SK-N-SH (cell line): Measurements from ENCODE around the gene IL12B. TPM values are rescaled to one million over a fixed set of nuclear protein-coding genes. Genes with fewer than 3 reads are reported as not detected.

Experiments used
- CTCF ChIA-PET: fragments of 300-600, 350-600 bp; formaldehyde crosslinking; extraction: SDS; loops from one replicate; lab custom pipeline; 2021; lab: Yijun Ruan, JAX
- POLR2A ChIA-PET: fragments of 350-600 bp; sonication (Branson Sonifier 250); formaldehyde crosslinking; extraction: SDS; loops from one replicate; lab custom pipeline; 2020; ENCODE audit warnings: antibody characterized with exemption, inconsistent platforms; lab: Yijun Ruan, JAX
- DNase-seq: peaks from one replicate; pipeline ENCODE4 v3.0.0; 2012
- H2AFZ ChIP-seq: fragments of 200-600 bp; sonication (generic); 2 replicates; pipeline ENCODE4 v1.8.1; 2016; ENCODE audit warnings: antibody characterized with exemption, mild to moderate bottlenecking, low read depth
- H3F3A ChIP-seq: fragments of 200-600 bp; sonication (generic); replicated peaks from 2 replicates; pipeline ENCODE3; 2016; ENCODE audit warnings: antibody characterized with exemption, mild to moderate bottlenecking; ENCODE audit not compliant: insufficient read depth
- H3K27ac ChIP-seq, 2 experiments: fragments of 200-500 bp in 1 of 2; fragments of 200-600 bp in 1 of 2; sonication (Bioruptor generic) in 1 of 2; sonication (generic), shearing (Covaris generic) in 1 of 2; 2 replicates each; pipeline versions ENCODE4 v1.5.1 to v1.6.1; 2014 to 2016; ENCODE audit warnings: low read depth in 2 of 2, inconsistent platforms in 1 of 2, low read length in 1 of 2, mild to moderate bottlenecking in 1 of 2, mixed read lengths in 1 of 2
- H3K27me3 ChIP-seq: fragments of 200-600 bp; sonication (generic), shearing (Covaris generic); 2 replicates; pipeline ENCODE4 v1.6.1; 2016; ENCODE audit warnings: mixed run types; ENCODE audit not compliant: insufficient read depth
- H3K36me3 ChIP-seq, 2 experiments: fragments of 200-500 bp in 1 of 2; fragments of 200-600 bp in 1 of 2; sonication (Bioruptor generic) in 1 of 2; sonication (generic) in 1 of 2; replicated peaks in 1 of 2; 2 replicates each; pipeline versions ENCODE3 to v1.5.1; 2014 to 2016; ENCODE audit warnings: low read length in 1 of 2, mild to moderate bottlenecking in 1 of 2; ENCODE audit not compliant: insufficient read depth in 2 of 2, control insufficient read depth in 1 of 2
- H3K4me1 ChIP-seq, 2 experiments: fragments of 200-500 bp in 1 of 2; fragments of 200-600 bp in 1 of 2; sonication (Bioruptor generic) in 1 of 2; sonication (generic), shearing (Covaris generic) in 1 of 2; 2 replicates each; pipeline versions ENCODE4 v1.5.1 to v1.6.1; 2014 to 2016; ENCODE audit warnings: low read depth in 1 of 2, low read length in 1 of 2, mixed run types in 1 of 2; ENCODE audit not compliant: insufficient read depth in 2 of 2, control insufficient read depth in 1 of 2
- H3K4me2 ChIP-seq: fragments of 200-600 bp; sonication (generic), shearing (Covaris generic); 2 replicates; pipeline ENCODE4 v1.6.1; 2017; ENCODE audit warnings: mixed run types
- H3K4me3 ChIP-seq, 2 experiments: fragments of 200-500 bp in 1 of 2; fragments of 200-600 bp in 1 of 2; sonication (Bioruptor generic) in 1 of 2; sonication (generic), shearing (Covaris generic) in 1 of 2; 2 replicates each; pipeline versions ENCODE4 v1.5.1 to v1.8.1; 2014 to 2016; ENCODE audit warnings: low read depth in 2 of 2, inconsistent platforms in 1 of 2, low read length in 1 of 2, mild to moderate bottlenecking in 1 of 2, mixed read lengths in 1 of 2, moderate library complexity in 1 of 2
- H3K79me2 ChIP-seq: fragments of 200-600 bp; sonication (generic); 2 replicates; pipeline ENCODE4 v1.8.1; 2017; ENCODE audit warnings: mild to moderate bottlenecking; ENCODE audit not compliant: insufficient read depth
- H3K9ac ChIP-seq: fragments of 200-600 bp; sonication (generic); 2 replicates; pipeline ENCODE4 v1.6.1; 2017; ENCODE audit warnings: mixed run types
- H3K9me2 ChIP-seq: fragments of 200-600 bp; sonication (generic); 2 replicates; pipeline ENCODE4 v1.6.1; 2017; ENCODE audit warnings: mixed run types
- H3K9me3 ChIP-seq: fragments of 200-600 bp; sonication (generic); 2 replicates; pipeline ENCODE4 v1.6.1; 2017; ENCODE audit warnings: mixed run types, mild to moderate bottlenecking, moderate library complexity
- H4K20me1 ChIP-seq: fragments of 200-600 bp; sonication (generic); 2 replicates; pipeline ENCODE4 v1.6.1; 2017; ENCODE audit warnings: mild to moderate bottlenecking, mixed run types; ENCODE audit not compliant: insufficient read depth
- CTCF ChIP-seq: fragments of 200-600 bp; sonication (generic); IDR thresholded peaks from 2 replicates; pipeline ENCODE4 v1.6.1; 2017; ENCODE audit warnings: antibody characterized with exemption, mild to moderate bottlenecking, moderate library complexity
- EP300 ChIP-seq, 2 experiments: IDR thresholded peaks; 2 replicates each; pipeline versions ENCODE4 v1.4.0 to v1.6.1; 2012; ENCODE audit warnings: borderline replicate concordance in 1 of 2, low read depth in 1 of 2, low read length in 1 of 2
- EZH2phosphoT487 ChIP-seq: fragments of 200-600 bp; sonication (generic); IDR thresholded peaks from 2 replicates; pipeline ENCODE4 v1.6.1; 2017; ENCODE audit warnings: low read depth, mixed run types, mild to moderate bottlenecking, antibody characterized with exemption, moderate library complexity, borderline replicate concordance
- FOSL2 ChIP-seq: IDR thresholded peaks from 2 replicates; pipeline ENCODE4 v1.4.0; 2012; ENCODE audit warnings: low read depth, mild to moderate bottlenecking, moderate library complexity, borderline replicate concordance
- GABPA ChIP-seq: IDR thresholded peaks from 2 replicates; pipeline ENCODE4 v1.4.0; 2012; ENCODE audit warnings: low read depth, mild to moderate bottlenecking
- GATA2 ChIP-seq: sonication (generic); formaldehyde crosslinking; IDR thresholded peaks from 2 replicates; pipeline ENCODE4 v1.5.0; 2020; ENCODE audit warnings: mild to moderate bottlenecking, missing genetic modification reagents
- IRF3 ChIP-seq: fragments of 150-350 bp; IDR thresholded peaks from 2 replicates; pipeline ENCODE4 v1.6.1; 2016; ENCODE audit warnings: mild to moderate bottlenecking, low read depth, low read length
- JUND ChIP-seq: IDR thresholded peaks from 2 replicates; pipeline ENCODE4 v1.4.0; 2012
- NRF1 ChIP-seq: IDR thresholded peaks from 2 replicates; pipeline ENCODE4 v1.6.1; 2012; ENCODE audit warnings: low read depth, mild to moderate bottlenecking, low read length
- PBX3 ChIP-seq: IDR thresholded peaks from 2 replicates; pipeline ENCODE4; 2012
- RAD21 ChIP-seq: IDR thresholded peaks from 2 replicates; pipeline ENCODE4 v1.6.1; 2012; ENCODE audit warnings: mild to moderate bottlenecking, low read length
- RXRA ChIP-seq: IDR thresholded peaks from 2 replicates; pipeline ENCODE4 v1.4.0; 2012; ENCODE audit warnings: low read depth, mild to moderate bottlenecking, borderline replicate concordance
- SIN3A ChIP-seq: IDR thresholded peaks from 2 replicates; pipeline ENCODE4 v1.6.1; 2012; ENCODE audit warnings: low read depth, mild to moderate bottlenecking, low read length, moderate library complexity, borderline replicate concordance
- SMC3 ChIP-seq: IDR thresholded peaks from 2 replicates; pipeline ENCODE4 v1.6.1; 2012; ENCODE audit warnings: low read depth, low read length, improper control_type of control experiment
- TAF1 ChIP-seq: IDR thresholded peaks from 2 replicates; pipeline ENCODE4 v1.6.1; 2012; ENCODE audit warnings: low read depth, mild to moderate bottlenecking, low read length, moderate library complexity, borderline replicate concordance
- USF2 ChIP-seq: fragments of 150-350 bp; IDR thresholded peaks from 2 replicates; pipeline ENCODE4 v1.6.1; 2017; ENCODE audit warnings: antibody characterized with exemption, low read length, low read depth, borderline replicate concordance
- YY1 ChIP-seq: IDR thresholded peaks from 2 replicates; pipeline ENCODE4 v1.4.0; 2012; ENCODE audit warnings: low read depth, mild to moderate bottlenecking
- ZBTB33 ChIP-seq: IDR thresholded peaks from 2 replicates; pipeline ENCODE4 v1.4.0; 2012; ENCODE audit warnings: low read depth, borderline replicate concordance
- WGBS: methylation state at CpG from one replicate; pipeline ENCODE4 v1.1.6; 2017; ENCODE audit warnings: low lambda C conversion rate; 5-methylcytosine and 5-hydroxymethylcytosine counted together
- polyA plus RNA-seq, 3 experiments: library from polyadenylated mRNA; depleted of rRNA; stranded (reverse); fragments of >200 nt; gene quantifications; 2 replicates each; pipeline ENCODE4 v1.2.3, GENCODE V29; 2012
- TF ChIP-seq, protein P1 (sequence below): IDR thresholded peaks from 2 replicates; pipeline ENCODE4 v1.4.0; 2012; ENCODE audit warnings: low read depth, borderline replicate concordance

Gene IL12B
- polyA plus RNA-seq, 1 of the 3 experiments (the other 2 are of a cell fraction) = not detected

GRCh38 chr5:159339460-159339859 lies 9.2 kb upstream of the IL12B start:
- peaks cover 2% of the 10 kb centered on the region; the same call in 1 of the 2 replicates for H3K9me3 ChIP-seq
- H3K9ac ChIP-seq = no peak overlapping the region
- DNase-seq = no peak
- H3K27ac ChIP-seq = no peak overlapping the region
- H3K9me2 ChIP-seq = no peaks in the 10 kb centered on the region
- H3K79me2 ChIP-seq = no peaks in the 10 kb centered on the region
- peaks cover 22% of the 10 kb centered on the region for H3F3A ChIP-seq
- H4K20me1 ChIP-seq = no peaks in the 10 kb centered on the region
- 82% methylated on average over 2 of the region's 2 CpGs for WGBS
- no peaks in the 10 kb centered on the region for H3K27me3 ChIP-seq
- no peak overlapping the region for H3K4me2 ChIP-seq
- no peak overlapping the region for H3K4me3 ChIP-seq
- POLR2A ChIA-PET = no interaction called here
- H3K36me3 ChIP-seq = no peaks in the 10 kb centered on the region
- peaks cover 3 to 9% of the 10 kb centered on the region in 2 experiments; a peak in 2 of 4 replicates for H3K4me1 ChIP-seq
- TF ChIP-seq IRF3 (no peak), CTCF (no peak), JUND (no peak), EP300 (IDR thresholded peaks at IDR 0.05; ENCODE audit: borderline replicate concordance in 1 of 2, low read depth in 1 of 2, low read length in 1 of 2) (no peak), GABPA (no peak), YY1 (no peak), NRF1 (no peak), SMC3 (no peak), RXRA (no peak), SIN3A (no peak), EZH2phosphoT487 (no peak), USF2 (no peak), PBX3 (no peak), GATA2 (CRISPR knock-in tag) (no peak), RAD21 (no peak), FOSL2 (no peak), ZBTB33 (no peak), TAF1 (no peak)
- TF ChIP-seq, protein P1, sequence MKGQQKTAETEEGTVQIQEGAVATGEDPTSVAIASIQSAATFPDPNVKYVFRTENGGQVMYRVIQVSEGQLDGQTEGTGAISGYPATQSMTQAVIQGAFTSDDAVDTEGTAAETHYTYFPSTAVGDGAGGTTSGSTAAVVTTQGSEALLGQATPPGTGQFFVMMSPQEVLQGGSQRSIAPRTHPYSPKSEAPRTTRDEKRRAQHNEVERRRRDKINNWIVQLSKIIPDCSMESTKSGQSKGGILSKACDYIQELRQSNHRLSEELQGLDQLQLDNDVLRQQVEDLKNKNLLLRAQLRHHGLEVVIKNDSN = no peak
- TF ChIP-seq, all 33 proteins: peak for 0
- no peak overlapping the region for H2AFZ ChIP-seq
- CTCF ChIA-PET = no interaction called here
